Measurements from ENCODE around the gene MRGPRX3. TPM values are rescaled to one million over a fixed set of nuclear protein-coding genes. Genes with fewer than 3 reads are reported as not detected.
"Not testable (repeated sequence)": the region's sequence is repeated elsewhere in the genome, so short reads cannot be mapped to it uniquely, and the experiment has no call there.

MRGPRX3 gene
- total RNA-seq, 4 donors from 2014 or later, result not detected

GRCh38 chr11:18111005-18111404 is 21.4 kb upstream of the MRGPRX3 start:
- Histone ChIP-seq H3K27ac (no peak overlapping the region), H3K4me1 (no peaks in the 10 kb centered on the region), H3K9me3 (no peaks in the 10 kb centered on the region), H3K4me3 (no peak overlapping the region), H3K36me3 (no peaks in the 10 kb centered on the region), H3K27me3 (no peaks in the 10 kb centered on the region)
- no peak for TF ChIP-seq POLR2A (IDR thresholded peaks at IDR 0.05)
- no peak for TF ChIP-seq CTCF (IDR thresholded peaks at IDR 0.05)
- no peak for DNase-seq

DNA sequence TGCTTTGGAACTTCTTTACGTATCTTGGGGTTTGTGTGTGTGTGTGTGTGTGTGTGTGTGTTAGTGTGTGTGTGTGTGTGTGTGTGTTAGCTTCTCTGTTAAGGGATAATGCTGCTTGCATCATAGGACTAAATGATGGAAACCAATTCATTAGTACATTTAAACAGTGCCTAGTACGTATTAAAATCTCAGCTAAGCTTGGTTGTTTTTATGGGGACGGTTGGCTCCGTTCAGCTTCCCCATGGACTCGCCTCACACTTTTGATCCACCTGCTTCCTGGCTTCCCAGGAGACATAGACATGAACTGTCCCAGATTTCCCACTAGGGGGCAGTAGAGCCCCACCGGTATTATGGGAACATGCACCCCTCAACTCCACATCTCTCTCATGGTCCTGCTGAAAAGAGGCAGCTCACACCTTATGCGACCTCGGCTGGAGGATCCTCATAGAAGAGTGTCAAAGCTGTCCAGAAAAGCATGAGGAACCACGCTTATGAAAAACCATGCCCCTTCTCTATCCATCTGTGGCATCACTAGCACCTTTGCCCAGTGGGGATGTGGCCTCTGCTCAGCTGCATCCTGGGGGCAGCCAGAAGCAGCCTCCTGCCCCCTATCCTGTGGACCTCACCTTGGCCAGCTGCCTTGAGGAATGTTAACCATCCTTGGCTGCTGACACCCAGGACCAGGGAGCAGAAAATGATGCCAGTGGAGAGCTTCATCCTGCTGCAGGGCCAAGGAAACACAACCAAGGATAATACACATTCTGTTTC is 16.8 kb upstream of the MRGPRX3 start:
- Histone ChIP-seq H3K27ac (no peak overlapping the region), H3K36me3 (no peaks in the 10 kb centered on the region), H3K27me3 (no peaks in the 10 kb centered on the region), H3K9me3 (no peaks in the 10 kb centered on the region), H3K4me1 (no peaks in the 10 kb centered on the region), H3K4me3 (no peak overlapping the region)
- peak in 2 of 3 donors; percentile 67 to 83 for DNase-seq
- TF ChIP-seq CTCF (IDR thresholded peaks at IDR 0.05) (peak; percentile 70 to 93 (median 80)), POLR2A (IDR thresholded peaks at IDR 0.05) (no peak)

DNA sequence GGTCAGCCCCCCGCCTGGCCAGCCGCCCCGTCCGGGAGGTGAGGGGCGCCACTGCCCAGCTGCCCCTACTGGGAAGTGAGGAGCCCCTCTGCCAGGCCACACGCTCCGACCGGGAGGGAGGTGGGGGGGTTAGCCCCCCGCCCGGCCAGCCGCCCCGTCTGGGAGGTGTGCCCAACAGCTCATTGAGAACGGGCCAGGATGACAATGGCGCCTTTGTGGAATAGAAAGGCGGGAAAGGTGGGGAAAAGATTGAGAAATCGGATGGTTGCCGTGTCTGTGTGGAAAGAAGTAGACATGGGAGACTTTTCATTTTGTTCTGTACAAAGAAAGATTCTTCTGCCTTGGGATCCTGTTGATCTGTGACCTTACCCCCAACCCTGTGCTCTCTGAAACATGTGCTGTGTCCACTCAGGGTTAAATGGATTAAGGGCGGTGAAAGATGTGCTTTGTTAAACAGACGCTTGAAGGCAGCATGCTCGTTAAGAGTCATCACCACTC is 11.0 kb upstream of the MRGPRX3 start:
- not testable (repeated sequence) for H3K4me1 ChIP-seq, H3K36me3 ChIP-seq, H3K27ac ChIP-seq, H3K27me3 ChIP-seq, H3K4me3 ChIP-seq, H3K9me3 ChIP-seq, DNase-seq

GRCh38 chr11:18131115-18131514 is 1.3 kb upstream of the MRGPRX3 start:
- H3K4me3 ChIP-seq, H3K9me3 ChIP-seq, H3K36me3 ChIP-seq, DNase-seq, H3K27ac ChIP-seq, H3K27me3 ChIP-seq, H3K4me1 ChIP-seq: not testable (repeated sequence)

DNA sequence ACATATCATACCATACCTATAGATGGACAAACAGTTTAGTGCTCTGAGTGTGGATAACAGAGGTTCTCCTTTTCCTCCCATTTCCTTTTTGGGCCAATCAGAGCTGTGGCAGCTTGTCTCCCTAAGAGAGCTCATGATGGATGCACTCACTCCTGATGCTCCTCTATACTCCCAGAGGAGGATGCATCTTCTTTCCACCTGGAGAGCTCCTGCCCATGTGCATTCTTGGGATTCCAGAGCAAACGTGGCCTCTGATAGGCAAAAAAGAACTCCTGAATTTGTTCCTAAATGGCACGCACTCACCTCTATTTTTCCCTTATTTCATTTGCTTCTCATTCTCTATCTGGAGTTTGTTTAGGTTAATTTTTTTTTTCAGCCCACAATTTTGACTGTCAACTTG is 2.9 kb downstream of the MRGPRX3 start:
- H3K4me3 ChIP-seq, result no peak overlapping the region
- no peaks in the 10 kb centered on the region for H3K36me3 ChIP-seq
- no peak overlapping the region for H3K27ac ChIP-seq
- no peaks in the 10 kb centered on the region for H3K27me3 ChIP-seq
- no peaks in the 10 kb centered on the region for H3K4me1 ChIP-seq
- no peaks in the 10 kb centered on the region for H3K9me3 ChIP-seq
- TF ChIP-seq CTCF (IDR thresholded peaks at IDR 0.05), result no peak
- no peak for TF ChIP-seq POLR2A (IDR thresholded peaks at IDR 0.05)
- no peak for DNase-seq

- H3K9me3 ChIP-seq, result no peaks in the 10 kb centered on the region
- H3K36me3 ChIP-seq, result no peaks in the 10 kb centered on the region
- no peak overlapping the region for H3K27ac ChIP-seq
- DNase-seq, result no peak
- H3K4me1 ChIP-seq, result no peaks in the 10 kb centered on the region
- no peak overlapping the region for H3K4me3 ChIP-seq
- TF ChIP-seq POLR2A (IDR thresholded peaks at IDR 0.05) (no peak), CTCF (IDR thresholded peaks at IDR 0.05) (no peak)
- no peaks in the 10 kb centered on the region for H3K27me3 ChIP-seq
Observed at GRCh38 chr11:18137186-18137800, 4.9 kb downstream of the MRGPRX3 start.
